Skeletal muscle tissue (tissue), 4 donors: ENCODE results near the gene ITSN1. TPM values are rescaled to one million over a fixed set of nuclear protein-coding genes. Genes with fewer than 3 reads are reported as not detected.
A peak's percentile ranks its signal among the peaks of the same experiment; 100 is the strongest.

ENCODE experiments used
- H3K27ac ChIP-seq: one replicate; pipeline ENCODE4 v1.7.0; 2013; ENCODE audit warnings: mild to moderate bottlenecking, low read depth, low read length, inconsistent platforms
- H3K27me3 ChIP-seq, 3 donors: one replicate each; pipeline ENCODE4 v1.7.0; 2013; ENCODE audit warnings: low read length in 3 of 3; ENCODE audit not compliant: control insufficient read depth in 3 of 3, insufficient read depth in 3 of 3
- H3K36me3 ChIP-seq, 3 donors: one replicate each; pipeline ENCODE4 v1.7.0; 2013; ENCODE audit warnings: low read length in 3 of 3; ENCODE audit not compliant: control insufficient read depth in 3 of 3, insufficient read depth in 3 of 3
- H3K4me1 ChIP-seq, 3 donors: one replicate each; pipeline ENCODE4 v1.7.0; 2013; ENCODE audit warnings: low read length in 3 of 3, mild to moderate bottlenecking in 3 of 3; ENCODE audit not compliant: control insufficient read depth in 3 of 3, insufficient read depth in 3 of 3
- H3K4me3 ChIP-seq, 3 donors: one replicate each; pipeline ENCODE4 v1.7.0; 2013; ENCODE audit warnings: low read length in 3 of 3
- H3K9ac ChIP-seq, 3 donors: one replicate each; pipeline ENCODE4 v1.7.0; 2013; ENCODE audit warnings: low read length in 3 of 3, mild to moderate bottlenecking in 3 of 3, moderate library complexity in 2 of 3, low read depth in 1 of 3
- H3K9me3 ChIP-seq, 3 donors: one replicate each; pipeline ENCODE4 v1.7.0; 2013; ENCODE audit warnings: low read length in 3 of 3; ENCODE audit not compliant: control insufficient read depth in 3 of 3
- total RNA-seq: library from RNA; depleted of rRNA; stranded (reverse); fragments of >200 nt; gene quantifications from one replicate; pipeline ENCODE4 v1.2.3, GENCODE V29; 2014
- donor health status: Osteomylitis.

Gene ITSN1
- total RNA-seq, 1 donor from 2014 or later: 21.4 TPM

GRCh38 chr21:33640697-33641351, 1.5 kb upstream of the ITSN1 start:
- H3K27ac ChIP-seq: peak overlapping the region; percentile 89
- H3K4me1 ChIP-seq: peaks cover 6 to 24% (median 23%) of the 10 kb centered on the region in 3 donors
- H3K9ac ChIP-seq: peak overlapping the region; percentile 92 to 96 (median 93)
- H3K27me3 ChIP-seq: no peaks in the 10 kb centered on the region
- H3K4me3 ChIP-seq: peak overlapping the region; percentile 93 to 99 (median 94)
- no peaks in the 10 kb centered on the region for H3K9me3 ChIP-seq
- no peaks in the 10 kb centered on the region for H3K36me3 ChIP-seq

DNA sequence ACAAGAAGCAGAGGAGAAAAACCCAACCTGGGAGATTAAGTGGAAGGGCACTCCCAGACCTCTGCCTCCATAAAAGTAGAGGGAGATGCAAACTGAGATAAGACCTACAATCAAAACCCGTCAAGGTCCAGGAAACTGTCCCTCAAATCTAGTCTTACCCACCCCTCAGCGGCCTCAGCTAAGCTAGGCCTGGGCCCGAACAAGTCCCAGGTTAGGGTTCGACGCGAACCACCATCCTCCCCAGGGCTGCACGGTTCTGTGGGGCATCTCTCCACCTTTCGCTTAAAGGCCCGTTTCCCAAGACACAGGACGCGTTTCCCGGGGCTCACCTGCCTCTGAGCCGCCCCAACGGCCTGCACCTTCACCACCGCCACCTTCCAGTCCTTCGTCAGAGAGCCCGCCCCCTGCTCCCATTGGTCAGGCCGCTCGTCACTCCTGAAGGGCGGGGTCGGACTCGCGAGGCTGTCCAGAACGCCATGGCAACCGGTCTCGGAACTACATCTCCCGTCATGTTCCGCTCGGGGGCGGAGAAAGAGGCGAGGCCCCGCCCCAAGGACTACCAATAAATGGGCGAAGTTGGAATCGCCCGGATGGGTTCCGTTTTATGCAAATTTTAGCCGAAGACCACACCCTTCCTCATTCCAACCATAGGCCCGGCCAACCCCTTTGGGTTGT, 812 bp upstream of the ITSN1 start, which contains the start of gene CRYZL1:
TSS of gene CRYZL1 (minus strand) at position 390 of the 675 bp plus-strand sequence. CDS start 10,190 bp downstream, outside the sequence.
- Histone ChIP-seq H3K4me3 (peak within 1 kb of the TSS; percentile 94 to 99 (median 98)), H3K27ac (peak within 1 kb of the TSS; percentile 89), H3K4me1 (peaks cover 6 to 24% (median 23%) of the 10 kb centered on the region in 3 donors)

GRCh38 chr21:33642896-33643657, 776 bp downstream of the ITSN1 start:
- peak overlapping the region; percentile 84 to 94 (median 93) for H3K4me3 ChIP-seq
- H3K9me3 ChIP-seq: no peaks in the 10 kb centered on the region
- H3K9ac ChIP-seq: peak overlapping the region; percentile 76 to 87 (median 86)
- H3K4me1 ChIP-seq: peaks cover 6 to 24% (median 23%) of the 10 kb centered on the region in 3 donors
- peak overlapping the region; percentile 62 for H3K27ac ChIP-seq
- H3K27me3 ChIP-seq: no peaks in the 10 kb centered on the region
- no peaks in the 10 kb centered on the region for H3K36me3 ChIP-seq

More for the DNA sequence above, 812 bp upstream of the ITSN1 start, which contains the start of gene CRYZL1:
- Histone ChIP-seq H3K9me3 (no peaks in the 10 kb centered on the region), H3K27me3 (no peaks in the 10 kb centered on the region), H3K9ac (peak within 1 kb of the TSS; percentile 92 to 96 (median 93)), H3K36me3 (no peaks in the 10 kb centered on the region)

DNA sequence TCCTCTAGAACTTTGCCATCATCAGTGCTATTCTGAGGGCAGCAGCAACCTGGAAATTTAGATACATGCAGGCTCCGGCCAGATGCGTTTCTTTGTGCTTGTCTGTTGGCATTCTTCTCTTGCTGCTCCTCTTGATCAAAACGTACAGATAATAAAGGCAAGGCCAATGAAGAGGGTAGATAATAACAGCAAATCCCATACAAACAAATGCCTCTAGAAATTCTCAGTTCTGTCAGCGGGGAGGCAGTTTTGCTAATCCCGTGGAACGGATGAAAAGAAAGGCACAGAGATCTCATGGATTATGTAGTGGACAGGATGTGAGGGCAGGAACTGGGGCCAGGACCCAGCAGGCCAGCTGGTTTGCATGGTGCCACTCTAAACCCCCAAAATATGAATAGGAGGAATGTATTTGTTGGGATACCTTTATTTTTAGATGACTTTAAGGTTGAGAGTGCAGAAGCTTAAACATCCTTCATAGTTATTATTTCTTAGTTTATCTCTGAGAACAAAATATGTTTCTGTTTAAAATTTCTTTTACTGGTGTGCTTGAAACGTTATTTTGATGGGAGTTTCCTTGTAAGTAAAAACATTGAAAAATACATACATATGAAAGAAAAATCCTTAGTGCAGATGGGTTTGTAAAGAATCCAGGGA, 1.5 kb downstream of the ITSN1 start:
- peaks cover 6 to 24% (median 23%) of the 10 kb centered on the region in 3 donors for H3K4me1 ChIP-seq
- H3K27me3 ChIP-seq: no peaks in the 10 kb centered on the region
- peak overlapping the region; percentile 84 to 94 (median 93) for H3K4me3 ChIP-seq
- H3K36me3 ChIP-seq: no peaks in the 10 kb centered on the region
- no peaks in the 10 kb centered on the region for H3K9me3 ChIP-seq
- H3K9ac ChIP-seq: peak overlapping the region; percentile 76 to 87 (median 86)
- peak overlapping the region; percentile 42 for H3K27ac ChIP-seq

GRCh38 chr21:33644383-33645074, 2.2 kb downstream of the ITSN1 start:
- no peak overlapping the region for H3K27ac ChIP-seq
- no peaks in the 10 kb centered on the region for H3K9me3 ChIP-seq
- H3K4me1 ChIP-seq: peaks cover 6 to 26% (median 23%) of the 10 kb centered on the region in 3 donors
- H3K4me3 ChIP-seq: peak overlapping the region in 1 of 3 donors; percentile 93
- no peaks in the 10 kb centered on the region for H3K36me3 ChIP-seq
- no peak overlapping the region for H3K9ac ChIP-seq
- no peaks in the 10 kb centered on the region for H3K27me3 ChIP-seq

DNA sequence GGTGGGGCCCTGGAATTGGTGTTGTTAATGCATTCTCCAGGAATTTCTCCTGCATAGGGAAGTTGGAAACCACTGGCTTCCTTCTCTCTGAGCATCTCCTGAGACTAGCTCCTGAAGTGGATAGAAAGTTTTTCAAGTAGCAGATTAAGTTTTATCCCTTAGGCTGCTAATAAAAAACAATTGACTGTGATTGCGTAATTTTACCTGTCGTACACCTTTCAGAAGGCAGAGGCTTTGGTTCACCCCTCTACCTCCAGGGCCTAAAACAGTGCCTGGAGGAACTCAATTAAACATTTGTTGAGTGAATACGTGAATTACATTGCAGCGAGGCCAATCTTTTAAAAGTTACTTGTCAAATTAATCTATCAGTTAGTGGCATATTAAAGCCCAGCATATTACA, 3.4 kb downstream of the ITSN1 start:
- Histone ChIP-seq H3K4me1 (peaks cover 6 to 22% (median 19%) of the 10 kb centered on the region in 3 donors), H3K27ac (no peak overlapping the region), H3K9ac (no peak overlapping the region), H3K4me3 (no peak overlapping the region), H3K9me3 (no peaks in the 10 kb centered on the region), H3K36me3 (no peaks in the 10 kb centered on the region), H3K27me3 (no peaks in the 10 kb centered on the region)

DNA sequence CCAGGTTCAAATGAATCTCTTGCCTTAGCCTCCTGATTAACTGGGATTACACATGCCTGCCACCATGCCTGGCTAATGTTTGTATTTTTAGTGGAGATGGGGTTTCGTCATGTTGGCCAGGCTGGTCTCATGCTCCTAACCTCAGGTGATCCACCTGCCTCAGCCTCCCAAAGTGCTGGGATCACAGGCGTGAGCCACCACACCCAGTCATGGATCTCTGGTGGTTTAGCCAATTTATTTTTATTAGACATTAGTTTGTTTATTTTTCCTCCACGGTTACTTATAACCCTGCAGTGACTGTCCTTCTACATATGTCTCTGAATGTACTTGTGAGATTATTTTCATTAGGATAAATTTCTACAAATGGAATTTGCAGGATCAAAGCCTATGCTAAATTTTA, 5.3 kb downstream of the ITSN1 start:
- no peak overlapping the region for H3K9ac ChIP-seq
- H3K36me3 ChIP-seq: no peaks in the 10 kb centered on the region
- H3K27me3 ChIP-seq: no peaks in the 10 kb centered on the region
- H3K27ac ChIP-seq: no peak overlapping the region
- no peaks in the 10 kb centered on the region for H3K9me3 ChIP-seq
- H3K4me1 ChIP-seq: peaks cover 12 to 23% (median 20%) of the 10 kb centered on the region in 3 donors
- no peak overlapping the region for H3K4me3 ChIP-seq

DNA sequence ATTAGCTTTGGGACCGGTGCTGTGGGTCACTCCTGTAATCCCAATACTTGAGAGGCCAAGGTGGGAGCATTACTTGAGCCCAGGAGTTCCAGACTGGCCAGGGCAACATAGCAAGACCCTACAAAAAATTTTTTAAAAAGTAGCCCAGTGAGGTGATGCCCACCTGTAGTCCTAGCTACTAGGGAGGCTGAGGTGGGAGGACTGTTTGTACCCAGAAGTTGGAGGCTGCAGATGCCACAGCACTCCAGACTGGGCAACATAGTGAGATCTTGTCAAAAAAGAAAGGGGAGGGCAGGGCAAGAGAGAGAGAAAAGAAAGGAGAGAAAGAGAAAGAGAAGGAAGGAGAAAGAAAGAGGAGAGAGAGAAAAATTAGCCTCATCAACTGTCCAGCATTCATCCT, 6.3 kb downstream of the ITSN1 start:
- H3K9ac ChIP-seq: no peak overlapping the region
- no peak overlapping the region for H3K4me3 ChIP-seq
- H3K36me3 ChIP-seq: no peaks in the 10 kb centered on the region
- H3K27ac ChIP-seq: no peak overlapping the region
- H3K27me3 ChIP-seq: no peaks in the 10 kb centered on the region
- no peaks in the 10 kb centered on the region for H3K9me3 ChIP-seq
- peaks cover 9 to 23% (median 20%) of the 10 kb centered on the region in 3 donors for H3K4me1 ChIP-seq

GRCh38 chr21:33650230-33650629, 7.9 kb downstream of the ITSN1 start:
- H3K4me3 ChIP-seq: no peak overlapping the region
- peaks cover 7 to 18% (median 8%) of the 10 kb centered on the region in 3 donors for H3K4me1 ChIP-seq
- H3K27ac ChIP-seq: no peak overlapping the region
- H3K27me3 ChIP-seq: no peaks in the 10 kb centered on the region
- no peaks in the 10 kb centered on the region for H3K36me3 ChIP-seq
- no peak overlapping the region for H3K9ac ChIP-seq
- no peaks in the 10 kb centered on the region for H3K9me3 ChIP-seq
